DMS153 treated with DMSO at 0.1 percent for 48 hours (cell line): ENCODE data around the gene LMO3.

Source experiments
- DNase-seq: peaks from one replicate; lab custom pipeline; 2025; ENCODE audit not compliant: unreplicated experiment; lab: John Stamatoyannopoulos, UW

The LMO3 gene

GRCh38 chr12:16606117-16606200, at the start of gene LMO3:
Gene LMO3, minus strand, starts transcription at chr12:16606162. Its CDS starts 5,302 bp downstream, at chr12:16600860.
- DNase-seq = no peak

GRCh38 chr12:16636435-16637055, 30.6 kb upstream of the LMO3 start:
- no peak for DNase-seq

GRCh38 chr12:16634786-16635185, 28.8 kb upstream of the LMO3 start:
- no peak for DNase-seq

- DNase-seq = no peak
These were observed 21.0 kb upstream of the LMO3 start for GRCh38 chr12:16626991-16627390.

- no peak for DNase-seq
These were observed 16.4 kb upstream of the LMO3 start for GRCh38 chr12:16622338-16622737.

GRCh38 chr12:16619537-16619936, 13.6 kb upstream of the LMO3 start:
- DNase-seq = no peak

- no peak for DNase-seq
These were observed 12.3 kb upstream of the LMO3 start for GRCh38 chr12:16618256-16618655.

GRCh38 chr12:16613199-16613598, 7.2 kb upstream of the LMO3 start:
- DNase-seq = no peak

GRCh38 chr12:16612647-16613046, 6.7 kb upstream of the LMO3 start:
- no peak for DNase-seq

GRCh38 chr12:16611146-16611545, 5.2 kb upstream of the LMO3 start:
- DNase-seq = no peak

- DNase-seq = no peak
These were observed 4.8 kb upstream of the LMO3 start for GRCh38 chr12:16610743-16611142.

- no peak for DNase-seq
These were observed 4.1 kb upstream of the LMO3 start for GRCh38 chr12:16610001-16610585.

- no peak for DNase-seq
These were observed 3.1 kb upstream of the LMO3 start for GRCh38 chr12:16608946-16609539.

- no peak for DNase-seq
These were observed 2.2 kb upstream of the LMO3 start for GRCh38 chr12:16607906-16608775.

- no peak for DNase-seq
These were observed 1.0 kb upstream of the LMO3 start for GRCh38 chr12:16606991-16607390.

GRCh38 chr12:16606201-16606849, 363 bp upstream of the LMO3 start:
- no peak for DNase-seq

- DNase-seq = peak; percentile 17
These were observed 283 bp downstream of the LMO3 start for GRCh38 chr12:16605642-16606116.

GRCh38 chr12:16604596-16605252, 1.2 kb downstream of the LMO3 start:
- no peak for DNase-seq

GRCh38 chr12:16603916-16604575, 1.9 kb downstream of the LMO3 start:
- peak; percentile 18 for DNase-seq

GRCh38 chr12:16603260-16603915, 2.6 kb downstream of the LMO3 start:
- DNase-seq = no peak
